Measurements from ENCODE around the gene LTN1. TPM values are rescaled to one million over a fixed set of nuclear protein-coding genes. Genes with fewer than 3 reads are reported as not detected.

The LTN1 gene
- total RNA-seq, 1 donor from 2014 or later, result 27.0 TPM

DNA sequence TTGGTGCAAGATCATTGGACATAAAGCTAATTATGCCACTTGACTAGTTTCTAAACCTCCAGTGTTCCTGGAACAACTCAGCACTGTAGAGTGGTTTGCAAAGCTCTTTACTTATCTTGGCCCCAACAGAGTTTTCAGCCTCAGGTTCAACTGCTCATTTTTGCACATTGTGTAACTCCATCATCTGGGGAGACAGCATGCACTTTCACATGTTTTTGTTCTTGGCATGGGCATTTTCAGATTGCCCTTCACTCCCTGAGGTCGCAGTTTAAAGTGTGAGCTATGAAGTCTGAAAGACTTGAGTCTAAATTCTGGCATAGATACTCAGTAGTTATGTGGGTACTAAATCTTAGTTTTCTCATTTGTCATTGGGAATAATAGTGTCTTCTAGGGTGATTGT is 36.8 kb upstream of the LTN1 start:
- Mint-ChIP-seq H3K4me3 (ENCODE audit: low read depth) (no peak overlapping the region), H3K36me3 (ENCODE audit: insufficient read depth) (peaks cover 14% of the 10 kb centered on the region), H3K27me3 (no peaks in the 10 kb centered on the region), H3K4me1 (ENCODE audit: low read depth) (peaks cover 15% of the 10 kb centered on the region), H3K9me3 (ENCODE audit: low read depth) (no peaks in the 10 kb centered on the region), H3K27ac (no peak overlapping the region)
- no peak for DNase-seq (ENCODE audit: low spot score, unreplicated experiment)
- TF ChIP-seq, protein P1, sequence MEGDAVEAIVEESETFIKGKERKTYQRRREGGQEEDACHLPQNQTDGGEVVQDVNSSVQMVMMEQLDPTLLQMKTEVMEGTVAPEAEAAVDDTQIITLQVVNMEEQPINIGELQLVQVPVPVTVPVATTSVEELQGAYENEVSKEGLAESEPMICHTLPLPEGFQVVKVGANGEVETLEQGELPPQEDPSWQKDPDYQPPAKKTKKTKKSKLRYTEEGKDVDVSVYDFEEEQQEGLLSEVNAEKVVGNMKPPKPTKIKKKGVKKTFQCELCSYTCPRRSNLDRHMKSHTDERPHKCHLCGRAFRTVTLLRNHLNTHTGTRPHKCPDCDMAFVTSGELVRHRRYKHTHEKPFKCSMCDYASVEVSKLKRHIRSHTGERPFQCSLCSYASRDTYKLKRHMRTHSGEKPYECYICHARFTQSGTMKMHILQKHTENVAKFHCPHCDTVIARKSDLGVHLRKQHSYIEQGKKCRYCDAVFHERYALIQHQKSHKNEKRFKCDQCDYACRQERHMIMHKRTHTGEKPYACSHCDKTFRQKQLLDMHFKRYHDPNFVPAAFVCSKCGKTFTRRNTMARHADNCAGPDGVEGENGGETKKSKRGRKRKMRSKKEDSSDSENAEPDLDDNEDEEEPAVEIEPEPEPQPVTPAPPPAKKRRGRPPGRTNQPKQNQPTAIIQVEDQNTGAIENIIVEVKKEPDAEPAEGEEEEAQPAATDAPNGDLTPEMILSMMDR (IDR thresholded peaks at IDR 0.05; ENCODE audit: unreplicated experiment), result no peak

DNA sequence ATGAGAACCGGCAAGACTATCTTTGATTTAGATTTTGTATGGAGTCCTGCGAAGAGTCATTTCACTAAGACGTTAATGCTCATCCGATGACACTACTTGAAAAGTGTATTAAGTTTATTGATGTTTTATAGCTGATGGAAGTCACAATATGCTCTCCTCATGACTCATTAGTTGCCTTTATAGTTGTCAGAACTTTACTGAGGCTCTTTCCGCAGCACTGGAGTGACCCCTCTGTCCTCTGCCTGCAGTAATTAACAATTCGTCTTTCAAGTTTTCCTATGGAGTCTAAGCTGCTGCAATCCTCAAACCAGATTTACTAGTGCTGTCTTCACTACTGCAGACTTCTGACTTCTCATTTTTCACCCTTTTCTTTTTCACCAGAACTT is 32.6 kb upstream of the LTN1 start:
- H3K27me3 Mint-ChIP-seq, result no peaks in the 10 kb centered on the region
- TF ChIP-seq, protein P1 (IDR thresholded peaks at IDR 0.05; ENCODE audit: unreplicated experiment), result no peak
- peaks cover 19% of the 10 kb centered on the region for H3K4me1 Mint-ChIP-seq (ENCODE audit: low read depth)
- no peaks in the 10 kb centered on the region for H3K9me3 Mint-ChIP-seq (ENCODE audit: low read depth)
- H3K27ac Mint-ChIP-seq, result peak overlapping the region; percentile 99
- no peak for DNase-seq (ENCODE audit: low spot score, unreplicated experiment)
- peaks cover 3% of the 10 kb centered on the region for H3K36me3 Mint-ChIP-seq (ENCODE audit: insufficient read depth)
- H3K4me3 Mint-ChIP-seq (ENCODE audit: low read depth), result peak overlapping the region; percentile 97

DNA sequence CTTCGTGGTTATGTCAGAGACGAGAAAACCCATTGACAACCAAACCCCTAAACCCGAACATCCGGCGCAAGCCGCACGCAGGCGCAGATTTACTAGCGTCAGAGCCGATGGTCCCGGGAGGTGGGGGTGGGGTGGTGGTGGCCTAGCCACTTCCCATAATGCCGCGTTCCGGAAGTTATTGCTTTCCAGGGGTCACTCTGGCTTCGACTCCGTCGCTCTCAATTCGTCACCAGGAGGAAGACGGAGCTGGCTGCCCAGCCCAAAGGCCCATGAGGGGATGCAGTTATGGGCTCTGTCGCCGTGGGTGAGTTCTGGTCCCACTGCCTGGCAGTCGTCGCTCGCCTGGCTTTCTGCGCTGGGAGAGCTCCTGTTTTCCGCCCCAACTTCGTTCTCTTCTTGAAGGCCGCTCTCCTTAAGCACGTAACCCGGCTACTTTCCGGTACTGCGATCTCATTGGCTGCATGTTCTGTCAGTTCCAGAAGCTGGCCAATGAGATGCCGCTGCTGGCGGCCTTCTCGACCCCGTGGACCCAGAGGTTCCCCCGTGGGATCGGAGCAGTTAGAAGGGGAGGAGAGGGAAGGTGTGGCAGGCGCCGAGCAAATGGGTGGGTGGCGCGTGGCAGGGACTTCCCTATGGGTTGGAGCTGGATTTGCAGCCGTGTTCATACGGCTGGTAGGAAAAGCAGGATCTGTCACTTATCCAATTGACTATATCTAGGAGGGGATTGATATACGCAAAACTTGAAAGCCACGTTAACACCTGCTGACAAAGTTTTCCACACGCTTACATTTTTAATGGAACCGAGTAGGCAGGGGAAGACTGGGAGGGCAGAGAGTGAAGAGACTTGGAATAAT is 32.0 kb upstream of the LTN1 start, which contains the start of gene USP16:
TSS of gene USP16 (plus strand) at position 195 of the 854 bp plus-strand sequence. CDS start 3,246 bp downstream, outside the sequence.
- Mint-ChIP-seq H3K4me1 (ENCODE audit: low read depth) (peaks cover 19% of the 10 kb centered on the region), H3K9me3 (ENCODE audit: low read depth) (no peaks in the 10 kb centered on the region), H3K36me3 (ENCODE audit: insufficient read depth) (peaks cover 3% of the 10 kb centered on the region), H3K4me3 (ENCODE audit: low read depth) (peak within 1 kb of the TSS; percentile 97), H3K27ac (peak within 1 kb of the TSS; percentile 99), H3K27me3 (no peaks in the 10 kb centered on the region)
- TF ChIP-seq, protein P1 (IDR thresholded peaks at IDR 0.05; ENCODE audit: unreplicated experiment), result peak; percentile 21
- peak; percentile 90 for DNase-seq (ENCODE audit: low spot score, unreplicated experiment)

DNA sequence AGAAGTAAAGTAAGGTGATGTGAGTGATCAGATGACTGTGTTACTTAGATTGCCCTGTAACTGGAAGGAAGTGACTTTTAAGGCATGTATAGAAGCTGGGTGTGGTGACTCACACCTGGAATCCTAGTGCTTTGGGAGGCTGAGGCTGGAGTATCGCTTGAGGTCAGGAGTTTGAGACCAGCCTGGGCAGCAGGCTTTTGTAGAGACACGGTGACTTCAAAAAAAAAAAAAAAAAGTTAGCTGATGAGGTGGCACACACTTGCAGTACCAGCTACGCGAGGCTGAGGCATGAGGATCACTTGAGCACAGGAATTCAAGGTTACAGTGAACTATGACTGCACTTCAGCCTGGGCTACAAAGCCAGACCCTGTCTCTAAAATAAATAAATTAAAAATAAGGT is 29.5 kb upstream of the LTN1 start:
- Mint-ChIP-seq H3K4me3 (ENCODE audit: low read depth) (no peak overlapping the region), H3K36me3 (ENCODE audit: insufficient read depth) (no peaks in the 10 kb centered on the region), H3K27ac (no peak overlapping the region), H3K9me3 (ENCODE audit: low read depth) (no peaks in the 10 kb centered on the region), H3K27me3 (no peaks in the 10 kb centered on the region), H3K4me1 (ENCODE audit: low read depth) (peaks cover 26% of the 10 kb centered on the region)
- DNase-seq (ENCODE audit: low spot score, unreplicated experiment), result no peak
- TF ChIP-seq, protein P1 (IDR thresholded peaks at IDR 0.05; ENCODE audit: unreplicated experiment), result no peak

DNA sequence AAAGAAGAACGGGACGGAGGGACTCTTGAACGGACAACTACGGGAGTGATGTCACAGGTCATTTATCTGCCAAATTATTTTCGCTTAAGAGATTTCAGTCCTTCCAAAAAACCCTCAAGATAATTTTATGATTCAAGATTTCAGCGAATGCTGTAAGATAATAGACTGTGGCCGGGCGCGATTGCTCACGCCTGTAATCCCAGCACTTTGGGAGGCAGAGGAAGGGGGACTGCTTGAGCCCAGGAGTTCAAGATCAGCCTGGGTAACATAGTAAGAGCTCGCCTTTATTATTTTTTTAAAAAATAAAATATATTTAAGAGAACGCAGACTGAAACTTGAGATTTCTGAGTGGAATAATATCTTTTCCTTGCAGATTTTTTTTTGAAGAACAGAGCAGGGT is 25.9 kb upstream of the LTN1 start:
- peak overlapping the region; percentile 47 for H3K27ac Mint-ChIP-seq

More for the DNA sequence above, 25.9 kb upstream of the LTN1 start:
- TF ChIP-seq, protein P1 (IDR thresholded peaks at IDR 0.05; ENCODE audit: unreplicated experiment), result no peak
- H3K4me1 Mint-ChIP-seq (ENCODE audit: low read depth), result peaks cover 8% of the 10 kb centered on the region
- H3K27me3 Mint-ChIP-seq, result no peaks in the 10 kb centered on the region
- peak overlapping the region; percentile 85 for H3K4me3 Mint-ChIP-seq (ENCODE audit: low read depth)
- no peaks in the 10 kb centered on the region for H3K9me3 Mint-ChIP-seq (ENCODE audit: low read depth)
- no peak for DNase-seq (ENCODE audit: low spot score, unreplicated experiment)
- H3K36me3 Mint-ChIP-seq (ENCODE audit: insufficient read depth), result peaks cover 2% of the 10 kb centered on the region
